GM12878 (cell line): ENCODE results near the gene GALNT12. TPM values are rescaled to one million over a fixed set of nuclear protein-coding genes. Genes with fewer than 3 reads are reported as not detected.

Experiments
- ATAC-seq: fragments of 200-7000 bp; cut with Tn5 transposase; 3 replicates; pipeline ENCODE4 v1.9.1; 2020; ENCODE audit warnings: mild to moderate bottlenecking, moderate library complexity
- BruUV-seq: library from RNA; stranded (reverse); fragments of 400-500 nt; replicated peaks from 2 replicates; lab custom pipeline; 2021; lab: Mats Ljungman, UMichigan
- CTCF ChIA-PET: fragments of 300-600 bp; sonication (Branson Sonifier 250); formaldehyde crosslinking; extraction: SDS; loops from one replicate; lab custom pipeline; 2021; ENCODE audit warnings: inconsistent platforms; lab: Yijun Ruan, JAX
- POLR2A ChIA-PET: fragments of 350-600 bp; formaldehyde crosslinking; extraction: SDS; loops from one replicate; lab custom pipeline; 2021; ENCODE audit warnings: inconsistent platforms; lab: Charles Lee
- RAD21 ChIA-PET: fragments of 300-600 bp; sonication (Branson Sonifier 250); formaldehyde crosslinking; loops from one replicate; lab custom pipeline; 2023; ENCODE audit warnings: antibody characterized with exemption; ENCODE audit not compliant: unreplicated experiment; lab: Charles Lee
- SMC1A ChIA-PET: fragments of 300-600 bp; sonication (Branson Sonifier 250); formaldehyde crosslinking; loops from one replicate; lab custom pipeline; 2023; ENCODE audit not compliant: unreplicated experiment, uncharacterized antibody; lab: Charles Lee
- DNase-seq: peaks from one replicate; pipeline ENCODE4 v3.0.0-alpha.2; 2011; ENCODE audit warnings: low read depth, low spot score
- FAIRE-seq: peaks from 3 replicates; lab custom pipeline; 2011; peaks lifted over from hg19 to GRCh38; lab: Jason Lieb, UNC
- H2AFZ ChIP-seq: 2 replicates; pipeline ENCODE4 v1.6.0; 2011; ENCODE audit warnings: low read depth, low read length, control low read depth; ENCODE audit not compliant: control insufficient read depth
- H3K27ac ChIP-seq: 2 replicates; pipeline ENCODE4 v1.5.1; 2011; ENCODE audit warnings: control low read depth; ENCODE audit not compliant: control insufficient read depth, insufficient read depth
- H3K27me3 ChIP-seq, 2 experiments: replicated peaks in 1 of 2; 2 replicates each; pipeline versions ENCODE4 v1.6.0 to v1.6.1; 2011; ENCODE audit warnings: low read length in 1 of 2; ENCODE audit not compliant: control insufficient read depth in 2 of 2, insufficient read depth in 2 of 2
- H3K36me3 ChIP-seq, 2 experiments: 2 replicates each; pipeline ENCODE4 v1.5.1; 2011; ENCODE audit warnings: low read length in 1 of 2; ENCODE audit not compliant: control insufficient read depth in 2 of 2, insufficient read depth in 2 of 2
- H3K4me1 ChIP-seq: 2 replicates; pipeline ENCODE4 v1.6.1; 2011; ENCODE audit warnings: mild to moderate bottlenecking, low read length, moderate library complexity, mixed read lengths; ENCODE audit not compliant: control insufficient read depth, insufficient read depth
- H3K4me2 ChIP-seq: 2 replicates; pipeline ENCODE4 v1.6.0; 2011; ENCODE audit warnings: control low read depth; ENCODE audit not compliant: control insufficient read depth, insufficient read depth
- H3K4me3 ChIP-seq: fragments of 200-600 bp; sonication (generic); 2 replicates; pipeline ENCODE4 v1.5.1; 2016
- H3K79me2 ChIP-seq: 2 replicates; pipeline ENCODE4 v1.6.0; 2011; ENCODE audit warnings: low read length; ENCODE audit not compliant: control insufficient read depth, insufficient read depth
- H3K9ac ChIP-seq: 2 replicates; pipeline ENCODE4 v1.8.0; 2011; ENCODE audit warnings: low read length, control low read depth, mixed read lengths; ENCODE audit not compliant: control insufficient read depth, insufficient read depth
- H3K9me3 ChIP-seq: replicated peaks from 3 replicates; pipeline ENCODE4 v1.5.1; 2011; ENCODE audit warnings: mild to moderate bottlenecking, low read length; ENCODE audit not compliant: control insufficient read depth, insufficient read depth
- H4K20me1 ChIP-seq: 2 replicates; pipeline ENCODE4 v1.6.0; 2011; ENCODE audit not compliant: control insufficient read depth, insufficient read depth
- ATF2 ChIP-seq: IDR thresholded peaks from 2 replicates; pipeline ENCODE4 v1.6.1; 2012; ENCODE audit warnings: low read length, inconsistent platforms
- ESRRA ChIP-seq: IDR thresholded peaks from 2 replicates; pipeline ENCODE4 v1.6.1; 2012; ENCODE audit warnings: mild to moderate bottlenecking, low read length, improper control_type of control experiment
- SP1 ChIP-seq: IDR thresholded peaks from one replicate; pipeline ENCODE4 v1.6.1; 2011; ENCODE audit warnings: low read depth, low read length
- SRF ChIP-seq, 2 experiments: IDR thresholded peaks; 2 replicates each; pipeline ENCODE4 v1.6.1; 2011; ENCODE audit warnings: low read depth in 2 of 2, low read length in 2 of 2, mild to moderate bottlenecking in 1 of 2, moderate library complexity in 1 of 2
- TARDBP ChIP-seq: IDR thresholded peaks from 2 replicates; pipeline ENCODE4 v1.6.1; 2016; ENCODE audit warnings: borderline replicate concordance
- TCF7 ChIP-seq: IDR thresholded peaks from 2 replicates; pipeline ENCODE4 v1.6.1; 2014; ENCODE audit warnings: antibody characterized with exemption, borderline replicate concordance
- YBX1 ChIP-seq: fragments of 450-650 bp; IDR thresholded peaks from 2 replicates; pipeline ENCODE4 v1.6.1; 2016; ENCODE audit warnings: antibody characterized with exemption
- YY1 ChIP-seq: IDR thresholded peaks from 2 replicates; pipeline ENCODE4 v1.6.1; 2011; ENCODE audit warnings: low read depth, mild to moderate bottlenecking, low read length
- ZBTB11 ChIP-seq: fragments of 450-650 bp; formaldehyde crosslinking; IDR thresholded peaks from 2 replicates; pipeline ENCODE4 v1.5.0; 2022; ENCODE audit warnings: mild to moderate bottlenecking, missing genetic modification characterization
- ZNF24 ChIP-seq: fragments of 450-650 bp; IDR thresholded peaks from 2 replicates; pipeline ENCODE4 v1.6.1; 2017; ENCODE audit warnings: antibody characterized with exemption, mild to moderate bottlenecking
- ZNF384 ChIP-seq: IDR thresholded peaks from 2 replicates; pipeline ENCODE4 v1.6.1; 2012; ENCODE audit warnings: low read depth, mild to moderate bottlenecking, low read length, improper control_type of control experiment, borderline replicate concordance
- WGBS: methylation state at CpG from one replicate; pipeline ENCODE4 v1.1.6; 2016; ENCODE audit warnings: low lambda C conversion rate; ENCODE audit not compliant: insufficient replicate concordance, insufficient coverage; ENCODE audit errors: missing lambda C conversion rate; 5-methylcytosine and 5-hydroxymethylcytosine counted together
- in situ Hi-C: fragments of 300-500 bp; cut with MboI; formaldehyde crosslinking; loops from 9 replicates; pipeline ENCODE4 v1.14.3; 2018; ENCODE audit warnings: mixed read lengths
- intact Hi-C: fragments of 100-400 bp; cut with micrococcal nuclease; formaldehyde crosslinking; loops from one replicate; pipeline ENCODE4 v1.14.2; 2022; ENCODE audit not compliant: unreplicated experiment
- polyA plus RNA-seq, 11 experiments: library from polyadenylated mRNA; depleted of rRNA in 4 of 11; unstranded in 6 of 11; stranded (reverse) in 5 of 11; fragments of >200 nt; fragmentation: Nextera tagmentation in 4 of 11; fragmentation: Illumina TruSeq in 1 of 11; extraction: Ambion mirVana in 4 of 11; extraction: Trizol in 1 of 11; gene quantifications; 1 replicate in 1 of 11; 2 replicates in 10 of 11; pipeline versions ENCODE4 v1.2.1 to v1.2.3, GENCODE V29; 2011 to 2016; ENCODE audit warnings: inconsistent platforms in 2 of 11, missing spikeins in 2 of 11, low read depth in 1 of 11
- total RNA-seq, 4 experiments: library from RNA; depleted of rRNA in 3 of 4; stranded (reverse); fragments of >200 nt in 3 of 4; fragmentation: Illumina TruSeq in 1 of 4; extraction: Trizol in 1 of 4; gene quantifications; 2 replicates each; pipeline versions ENCODE4 v1.2.1 to v1.2.3, GENCODE V29; 2013 to 2021
- TF ChIP-seq, protein P1 (sequence below), 3 experiments: IDR thresholded peaks in 2 of 3; conservative IDR thresholded peaks in 1 of 3; 2 replicates each; pipeline ENCODE4 v1.5.1; 2011; ENCODE audit warnings: low read depth in 3 of 3, low read length in 3 of 3, mild to moderate bottlenecking in 3 of 3, control low read depth in 2 of 3, moderate library complexity in 2 of 3, inconsistent platforms in 1 of 3, mixed read lengths in 1 of 3; ENCODE audit not compliant: control insufficient read depth in 2 of 3, insufficient read depth in 1 of 3; ENCODE audit errors: extremely low read depth in 1 of 3

The GALNT12 gene
- total and polyA plus RNA-seq, 10 of the 15 experiments (the other 5 are each of a cell fraction or from before 2014, with no cell fraction given), result 0.13 to 5.3 (median 3.2) TPM

- Histone ChIP-seq H3K4me3 (no peak overlapping the region), H3K79me2 (no peaks in the 10 kb centered on the region), H2AFZ (no peak overlapping the region), H3K4me2 (no peak overlapping the region), H3K36me3 (no peaks in the 10 kb centered on the region), H3K9me3 (no peaks in the 10 kb centered on the region), H4K20me1 (no peaks in the 10 kb centered on the region), H3K9ac (no peak overlapping the region), H3K4me1 (peaks cover 3% of the 10 kb centered on the region; the same call in 1 of the 2 replicates), H3K27ac (no peak overlapping the region), H3K27me3 (no peaks in the 10 kb centered on the region)
- SMC1A ChIA-PET, result no interaction called here
- POLR2A ChIA-PET, result interaction anchor here (0.7 kb wide), 1 partner anchor 253 kb away, joined by 4 read pairs; no protein-coding TSS in a partner anchor
- ATAC-seq (no peak), DNase-seq (no peak), FAIRE-seq (no peak)
- intact Hi-C loops (no loop called here), in situ Hi-C loops (loop anchor here (25.0 kb wide), 1 partner anchor 727 kb away; the partner anchor contains the start of gene NANS)
- TF ChIP-seq SRF (IDR thresholded peaks at IDR 0.05; ENCODE audit: low read depth in 2 of 2, low read length in 2 of 2) (no peak), TCF7 (no peak), ATF2 (no peak), YBX1 (no peak), TARDBP (no peak), ZNF384 (no peak), ZNF24 (no peak), YY1 (no peak), ESRRA (no peak), ZBTB11 (CRISPR knock-in tag) (no peak), SP1 (no peak)
- TF ChIP-seq, protein P1, sequence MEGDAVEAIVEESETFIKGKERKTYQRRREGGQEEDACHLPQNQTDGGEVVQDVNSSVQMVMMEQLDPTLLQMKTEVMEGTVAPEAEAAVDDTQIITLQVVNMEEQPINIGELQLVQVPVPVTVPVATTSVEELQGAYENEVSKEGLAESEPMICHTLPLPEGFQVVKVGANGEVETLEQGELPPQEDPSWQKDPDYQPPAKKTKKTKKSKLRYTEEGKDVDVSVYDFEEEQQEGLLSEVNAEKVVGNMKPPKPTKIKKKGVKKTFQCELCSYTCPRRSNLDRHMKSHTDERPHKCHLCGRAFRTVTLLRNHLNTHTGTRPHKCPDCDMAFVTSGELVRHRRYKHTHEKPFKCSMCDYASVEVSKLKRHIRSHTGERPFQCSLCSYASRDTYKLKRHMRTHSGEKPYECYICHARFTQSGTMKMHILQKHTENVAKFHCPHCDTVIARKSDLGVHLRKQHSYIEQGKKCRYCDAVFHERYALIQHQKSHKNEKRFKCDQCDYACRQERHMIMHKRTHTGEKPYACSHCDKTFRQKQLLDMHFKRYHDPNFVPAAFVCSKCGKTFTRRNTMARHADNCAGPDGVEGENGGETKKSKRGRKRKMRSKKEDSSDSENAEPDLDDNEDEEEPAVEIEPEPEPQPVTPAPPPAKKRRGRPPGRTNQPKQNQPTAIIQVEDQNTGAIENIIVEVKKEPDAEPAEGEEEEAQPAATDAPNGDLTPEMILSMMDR (IDR thresholded peaks at IDR 0.05 in 2 of 3, conservative IDR thresholded peaks at IDR 0.05 in 1 of 3; ENCODE audit: control insufficient read depth in 2 of 3, extremely low read depth in 1 of 3, insufficient read depth in 1 of 3, low read depth in 3 of 3, low read length in 3 of 3), result no peak
- CTCF ChIA-PET, result no interaction called here
- BruUV-seq, result no TSS peak
- WGBS, result 94% methylated on average over 5 of the region's 5 CpGs
- RAD21 ChIA-PET, result no interaction called here
These were observed 17.9 kb upstream of the GALNT12 start for GRCh38 chr9:98789483-98790133.
